Measurements from ENCODE around the gene ADGB.

DNA sequence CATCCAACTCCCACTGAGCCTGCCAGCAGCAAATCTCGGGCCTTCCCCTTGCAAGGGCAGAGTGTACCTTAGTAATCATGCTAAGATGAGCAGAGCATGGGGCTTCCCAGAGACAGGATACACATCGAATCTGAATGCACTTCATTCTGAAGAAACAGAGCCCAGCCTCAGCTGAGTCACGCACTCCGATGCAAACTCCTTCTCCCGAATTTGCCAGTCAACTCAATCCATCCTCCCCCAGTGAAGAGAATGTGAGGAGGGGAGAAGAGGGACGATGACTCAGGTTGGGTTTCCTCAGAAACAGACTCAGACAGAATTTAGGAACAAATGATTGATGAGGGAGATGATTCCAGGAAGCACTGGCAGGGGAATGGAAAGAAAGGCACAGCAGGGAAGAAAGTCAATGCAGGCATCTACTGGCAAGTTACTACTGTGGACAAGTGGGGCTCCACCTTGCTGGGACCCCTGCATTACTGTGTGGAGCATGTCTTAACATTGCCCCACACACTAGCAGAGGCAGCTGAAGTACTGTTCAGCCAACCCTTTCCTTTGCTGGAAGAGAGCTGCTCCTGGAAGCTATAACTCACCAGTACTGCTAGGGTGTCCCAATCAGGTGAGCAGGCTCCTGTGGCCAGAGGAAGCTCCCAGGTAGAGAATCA lies 251.6 kb downstream of the ADGB start:
- TF ChIP-seq, protein P1, sequence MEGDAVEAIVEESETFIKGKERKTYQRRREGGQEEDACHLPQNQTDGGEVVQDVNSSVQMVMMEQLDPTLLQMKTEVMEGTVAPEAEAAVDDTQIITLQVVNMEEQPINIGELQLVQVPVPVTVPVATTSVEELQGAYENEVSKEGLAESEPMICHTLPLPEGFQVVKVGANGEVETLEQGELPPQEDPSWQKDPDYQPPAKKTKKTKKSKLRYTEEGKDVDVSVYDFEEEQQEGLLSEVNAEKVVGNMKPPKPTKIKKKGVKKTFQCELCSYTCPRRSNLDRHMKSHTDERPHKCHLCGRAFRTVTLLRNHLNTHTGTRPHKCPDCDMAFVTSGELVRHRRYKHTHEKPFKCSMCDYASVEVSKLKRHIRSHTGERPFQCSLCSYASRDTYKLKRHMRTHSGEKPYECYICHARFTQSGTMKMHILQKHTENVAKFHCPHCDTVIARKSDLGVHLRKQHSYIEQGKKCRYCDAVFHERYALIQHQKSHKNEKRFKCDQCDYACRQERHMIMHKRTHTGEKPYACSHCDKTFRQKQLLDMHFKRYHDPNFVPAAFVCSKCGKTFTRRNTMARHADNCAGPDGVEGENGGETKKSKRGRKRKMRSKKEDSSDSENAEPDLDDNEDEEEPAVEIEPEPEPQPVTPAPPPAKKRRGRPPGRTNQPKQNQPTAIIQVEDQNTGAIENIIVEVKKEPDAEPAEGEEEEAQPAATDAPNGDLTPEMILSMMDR (optimal IDR thresholded peaks at IDR 0.05 in 1 of 3, IDR thresholded peaks at IDR 0.05 in 1 of 3, conservative IDR thresholded peaks at IDR 0.05 in 1 of 3; ENCODE audit: extremely low read depth in 1 of 3, insufficient read depth in 2 of 3, low read length in 3 of 3) = no peak
- TF ChIP-seq EZH2 (IDR thresholded peaks at IDR 0.05; ENCODE audit: low read length) = no peak

All from keratinocyte (primary cell).